ENCODE results near the gene OR10V1.
A peak's percentile ranks its signal among the peaks of the same experiment; 100 is the strongest.
"Not testable (repeated sequence)": the region's sequence is repeated elsewhere in the genome, so short reads cannot be mapped to it uniquely, and the experiment has no call there.

OR10V1 gene

DNA sequence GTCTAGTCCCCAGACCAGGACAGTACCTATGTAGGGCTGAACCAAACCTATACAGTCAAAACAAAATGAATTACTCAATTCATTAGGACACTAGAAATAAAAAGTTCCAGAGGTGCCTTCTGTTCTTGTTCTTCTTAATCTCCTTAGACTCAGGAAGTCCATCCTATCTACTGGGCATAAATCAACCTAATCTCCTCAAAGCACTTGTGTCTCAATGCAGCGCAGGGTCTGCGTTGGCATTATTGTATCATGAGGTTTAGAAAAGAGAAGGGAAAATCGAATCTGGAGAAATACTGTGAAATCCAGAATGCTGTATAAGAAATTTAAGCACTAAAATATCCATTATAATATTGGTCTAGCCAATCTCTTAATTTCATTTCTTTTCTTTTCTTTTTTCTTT, 2.4 kb upstream of the OR10V1 start:
- no peak overlapping the region for H3K27ac ChIP-seq
- DNase-seq (ENCODE audit: low read depth, low spot score): no peak

DNA sequence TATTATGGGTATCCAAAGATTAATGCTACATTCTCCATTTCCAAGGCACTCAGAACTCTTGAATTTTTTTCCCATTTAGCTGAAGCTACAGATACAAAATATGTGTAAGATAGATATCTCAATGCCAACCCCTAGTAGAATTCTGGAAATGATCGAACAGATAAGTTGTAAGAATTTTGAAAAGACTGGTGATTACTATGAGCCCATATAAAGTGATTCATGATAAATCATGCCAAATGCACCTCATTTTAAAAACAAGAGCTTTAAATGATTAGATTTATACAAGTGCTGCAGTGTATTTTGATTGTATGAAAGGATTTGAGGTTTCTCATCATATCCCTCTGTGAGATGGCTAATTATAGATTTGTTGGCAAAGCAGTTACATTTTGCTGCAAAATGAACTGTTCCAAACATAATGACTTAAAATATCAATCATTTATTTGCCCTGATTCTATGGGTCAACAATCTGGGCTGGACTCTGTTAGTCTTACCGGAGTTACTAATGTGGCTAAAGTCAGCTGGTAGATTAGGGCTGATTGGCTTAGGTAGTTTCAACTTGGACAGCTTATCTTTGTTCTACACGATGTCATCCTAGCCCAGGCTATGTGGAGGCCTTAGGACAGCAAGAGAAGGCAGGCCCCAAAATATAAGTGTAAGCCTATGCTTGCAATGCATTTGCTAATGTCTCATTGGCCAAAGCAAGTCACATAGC, 3.4 kb downstream of the OR10V1 start:
- no peak for DNase-seq (ENCODE audit: low read depth, low spot score)
- H3K27ac ChIP-seq: no peak overlapping the region

GRCh38 chr11:59708537-59708936, 5.1 kb downstream of the OR10V1 start:
- peak overlapping the region; percentile 95 for H3K27ac ChIP-seq
- no peak for DNase-seq (ENCODE audit: low read depth, low spot score)

- peak overlapping the region; percentile 95 for H3K27ac ChIP-seq
These were observed 6.3 kb downstream of the OR10V1 start for GRCh38 chr11:59707371-59707770.

GRCh38 chr11:59706518-59707285, 6.9 kb downstream of the OR10V1 start:
- H3K27ac ChIP-seq: peak overlapping the region; percentile 95
- DNase-seq (ENCODE audit: low read depth, low spot score): peak; percentile 90

More at GRCh38 chr11:59707371-59707770, 6.3 kb downstream of the OR10V1 start:
- DNase-seq (ENCODE audit: low read depth, low spot score): no peak

DNA sequence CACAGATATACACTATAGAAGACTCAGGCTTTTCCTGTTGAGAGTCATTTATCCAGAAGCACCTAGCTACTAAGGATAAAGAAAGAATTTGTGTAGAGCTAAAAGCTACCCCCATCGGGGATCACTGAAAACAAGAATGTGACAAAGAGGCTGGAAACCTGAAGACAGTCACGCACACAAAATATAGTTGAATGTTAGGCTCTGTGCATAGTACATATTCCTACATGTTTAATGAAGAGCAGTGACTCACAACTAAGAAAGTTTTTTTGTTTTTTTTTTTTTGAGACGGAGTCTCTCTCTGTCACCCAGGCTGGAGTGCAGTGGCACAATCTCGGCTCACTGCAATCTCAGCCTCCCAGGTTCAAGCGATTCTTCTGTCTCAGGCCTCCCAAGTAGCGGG, 8.4 kb downstream of the OR10V1 start:
- H3K27ac ChIP-seq: peak overlapping the region; percentile 95

DNA sequence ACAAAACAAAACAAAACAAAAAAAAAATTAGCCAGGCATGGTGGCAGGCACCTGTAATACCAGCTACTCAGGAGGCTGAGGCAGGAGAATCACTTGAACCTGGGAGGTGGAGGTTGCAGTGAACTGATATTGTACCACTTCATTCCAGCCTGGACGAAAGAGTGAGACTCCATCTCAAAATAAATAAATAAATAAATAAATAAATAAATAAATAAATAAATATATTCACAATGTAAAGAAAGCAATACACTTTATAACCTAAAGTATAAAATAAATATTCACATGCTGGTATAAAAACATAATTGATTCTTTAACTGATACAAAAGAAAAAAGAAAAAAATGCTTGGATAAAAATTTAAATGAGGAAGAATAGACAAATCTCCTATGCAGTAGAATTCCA, 10.1 kb downstream of the OR10V1 start:
- not testable (repeated sequence) for H3K27ac ChIP-seq; DNase-seq (ENCODE audit: low read depth, low spot score)

More for the DNA sequence above, 8.4 kb downstream of the OR10V1 start:
- no peak for DNase-seq (ENCODE audit: low read depth, low spot score)

DNA sequence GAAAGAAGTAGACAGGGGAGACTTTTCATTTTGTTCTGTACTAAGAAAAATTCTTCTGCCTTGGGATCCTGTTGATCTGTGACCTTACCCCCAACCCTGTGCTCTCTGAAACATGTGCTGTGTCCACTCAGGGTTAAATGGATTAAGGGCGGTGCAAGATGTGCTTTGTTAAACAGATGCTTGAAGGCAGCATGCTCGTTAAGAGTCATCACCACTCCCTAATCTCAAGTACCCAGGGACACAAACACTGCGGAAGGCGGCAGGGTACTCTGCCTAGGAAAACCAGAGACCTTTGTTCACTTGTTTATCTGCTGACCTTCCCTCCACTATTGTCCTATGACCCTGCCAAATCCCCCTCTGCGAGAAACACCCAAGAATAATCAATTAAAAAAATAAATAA, 13.5 kb downstream of the OR10V1 start:
- not testable (repeated sequence) for DNase-seq (ENCODE audit: low read depth, low spot score); H3K27ac ChIP-seq

GRCh38 chr11:59698506-59698905, 15.1 kb downstream of the OR10V1 start:
- DNase-seq (ENCODE audit: low read depth, low spot score): no peak

DNA sequence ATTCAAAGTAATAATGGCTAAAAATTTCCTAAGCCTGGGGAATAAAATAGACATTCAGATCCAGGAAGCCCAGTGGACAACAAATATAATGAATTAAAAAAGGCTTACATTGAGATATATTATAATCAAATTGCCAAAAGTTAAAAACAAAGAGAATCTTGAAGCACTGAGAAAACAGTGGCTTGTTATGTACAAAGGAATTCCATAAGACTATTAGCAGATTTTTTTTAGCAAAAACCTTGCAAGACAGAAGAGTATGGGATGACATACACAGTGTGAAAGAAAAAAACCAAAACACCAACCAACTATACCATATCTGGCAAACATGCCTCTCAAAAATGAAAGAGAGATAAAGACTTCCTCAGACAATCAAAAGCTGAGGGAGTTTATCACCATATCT, 20.7 kb downstream of the OR10V1 start:
- no peak for DNase-seq (ENCODE audit: low read depth, low spot score)
- no peak overlapping the region for H3K27ac ChIP-seq

More at GRCh38 chr11:59698506-59698905, 15.1 kb downstream of the OR10V1 start:
- no peak overlapping the region for H3K27ac ChIP-seq

DNA sequence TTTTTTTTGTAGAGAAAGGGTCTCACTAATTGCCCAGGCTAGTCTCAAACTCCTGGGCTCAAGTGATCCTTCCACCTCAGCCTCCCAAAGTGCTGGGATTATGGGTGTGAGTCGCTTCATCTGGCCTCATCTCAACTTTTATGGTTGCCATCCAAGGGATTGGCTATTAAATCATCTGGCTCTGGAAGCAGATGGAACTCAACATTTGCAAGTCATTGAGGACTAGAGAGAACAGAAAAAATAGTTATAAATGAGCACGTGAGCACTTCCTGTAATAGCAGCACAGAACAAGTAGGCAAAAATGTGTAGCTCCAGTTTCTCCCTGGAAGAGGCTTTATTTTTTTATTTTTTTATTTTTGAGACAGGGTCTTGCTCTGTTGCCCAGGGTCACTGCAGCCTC, 22.5 kb downstream of the OR10V1 start:
- no peak overlapping the region for H3K27ac ChIP-seq
- DNase-seq (ENCODE audit: low read depth, low spot score): no peak

- no peak overlapping the region for H3K27ac ChIP-seq
- DNase-seq (ENCODE audit: low read depth, low spot score): no peak
These were observed 24.6 kb downstream of the OR10V1 start for GRCh38 chr11:59689015-59689414.

GRCh38 chr11:59681260-59681725, 32.4 kb downstream of the OR10V1 start:
- not testable (repeated sequence) for H3K27ac ChIP-seq; DNase-seq (ENCODE audit: low read depth, low spot score)

DNA sequence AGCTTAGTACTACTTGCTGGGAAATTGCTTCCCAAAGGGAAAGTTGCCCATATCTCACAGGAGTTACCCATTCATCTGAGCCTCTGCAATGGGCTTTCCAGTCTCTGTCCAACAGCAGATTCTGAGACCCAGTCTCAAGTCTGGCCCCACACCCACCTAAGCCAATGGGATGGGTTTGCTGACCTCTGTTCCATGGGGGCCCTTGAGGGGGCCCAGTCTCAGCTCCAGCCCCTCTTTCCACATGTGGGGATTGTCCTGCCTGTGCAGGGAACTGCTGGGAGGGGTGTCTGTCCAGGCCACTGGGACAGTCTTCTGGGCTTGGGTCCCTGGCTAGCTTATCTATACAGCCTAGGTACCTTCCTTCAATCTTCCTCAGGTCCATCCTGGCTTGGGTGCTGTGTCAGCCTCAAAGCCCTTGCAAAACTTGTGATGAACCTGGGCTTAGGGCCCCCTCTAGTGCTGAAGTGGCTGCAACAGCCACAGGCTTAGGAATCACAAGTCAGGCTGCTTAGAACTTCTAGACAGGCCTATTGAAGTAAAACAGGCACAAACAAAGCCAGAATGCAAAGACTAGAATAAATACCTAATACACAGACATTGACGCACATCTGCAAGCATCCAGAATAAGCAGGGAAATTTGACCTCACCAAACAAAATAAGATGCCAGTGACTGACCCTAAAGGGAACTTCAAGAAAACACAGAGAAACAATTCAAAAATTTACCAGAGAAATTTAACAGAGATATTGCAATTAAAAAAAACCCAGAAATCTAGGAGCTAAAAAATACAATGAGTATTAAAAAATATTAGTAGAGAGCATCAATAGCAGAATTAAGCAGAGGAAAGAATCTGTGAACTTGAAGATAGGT, 33.1 kb downstream of the OR10V1 start:
- H3K27ac ChIP-seq: no peak overlapping the region
- peak; percentile 31 for DNase-seq (ENCODE audit: low read depth, low spot score)

DNA sequence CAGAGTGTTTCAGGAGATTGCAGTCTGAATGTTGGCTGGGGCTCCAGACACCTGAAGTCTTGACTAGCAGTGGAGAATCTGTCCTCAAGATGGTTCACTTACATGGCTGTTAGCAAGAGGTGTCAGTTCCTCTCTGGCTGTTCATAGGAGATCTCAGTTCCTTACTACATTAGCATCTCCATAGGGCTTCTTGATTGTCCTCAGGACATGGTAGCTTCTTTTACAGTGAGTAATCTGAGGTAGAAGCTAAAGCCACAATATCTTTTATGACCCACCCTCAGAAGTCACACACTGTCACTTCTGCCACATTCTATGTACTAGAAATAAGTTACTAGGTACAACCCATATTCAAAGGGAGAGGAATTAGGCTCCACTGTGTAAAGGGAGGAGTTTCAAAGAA, 34.3 kb downstream of the OR10V1 start:
- no peak overlapping the region for H3K27ac ChIP-seq

DNA sequence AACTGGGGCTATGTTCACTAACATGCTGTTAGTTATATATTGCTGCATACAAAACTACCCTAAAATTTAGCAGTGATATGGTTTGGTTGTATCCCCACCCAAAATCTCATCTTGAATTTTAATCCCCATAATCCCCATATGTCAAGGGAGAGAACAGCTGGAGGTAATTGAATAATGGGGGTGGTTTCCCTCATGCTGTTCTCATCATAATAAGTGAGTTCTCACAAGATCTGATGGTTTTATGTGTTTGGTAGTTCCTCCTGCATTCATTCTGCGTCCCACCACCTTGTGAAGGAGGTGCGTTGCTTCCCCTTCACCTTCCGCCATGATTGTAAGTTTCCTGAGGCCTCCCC, 34.9 kb downstream of the OR10V1 start:
- H3K27ac ChIP-seq: no peak overlapping the region
- DNase-seq (ENCODE audit: low read depth, low spot score): no peak

More for the DNA sequence above, 34.3 kb downstream of the OR10V1 start:
- DNase-seq (ENCODE audit: low read depth, low spot score): no peak

DNA sequence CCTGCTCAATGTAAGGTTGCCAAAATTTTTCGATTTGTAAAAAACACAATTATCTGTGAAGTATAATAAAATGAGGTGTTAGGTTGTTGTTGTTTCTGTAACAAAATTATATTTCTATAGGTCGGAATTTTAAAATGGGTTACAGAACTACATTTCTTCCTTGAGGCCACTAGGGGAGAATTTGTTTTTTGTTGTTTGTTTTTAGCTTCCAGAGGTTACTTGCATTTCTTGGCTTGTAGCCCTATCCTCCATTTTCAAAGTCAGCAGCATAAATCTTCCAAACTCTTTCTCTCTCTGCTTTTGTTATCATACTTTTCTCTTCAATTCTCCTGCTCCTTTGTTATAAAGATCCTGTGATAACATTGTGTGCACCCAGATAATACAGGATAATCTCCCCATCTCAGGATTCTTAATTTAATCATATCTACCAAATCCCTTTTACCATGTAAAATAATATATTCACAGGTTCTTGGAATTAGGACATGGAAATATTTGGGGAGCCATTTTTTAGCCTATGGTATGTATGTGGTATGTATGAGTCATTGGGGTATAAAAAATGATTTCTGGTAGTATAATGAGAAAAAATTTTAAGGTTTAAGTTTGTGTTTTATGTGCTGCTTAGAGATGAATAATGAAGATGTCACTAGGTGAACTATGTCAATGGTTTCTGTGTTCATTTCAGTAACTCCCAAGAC, 35.4 kb downstream of the OR10V1 start:
- H3K27ac ChIP-seq: no peak overlapping the region
- DNase-seq (ENCODE audit: low read depth, low spot score): no peak

DNA sequence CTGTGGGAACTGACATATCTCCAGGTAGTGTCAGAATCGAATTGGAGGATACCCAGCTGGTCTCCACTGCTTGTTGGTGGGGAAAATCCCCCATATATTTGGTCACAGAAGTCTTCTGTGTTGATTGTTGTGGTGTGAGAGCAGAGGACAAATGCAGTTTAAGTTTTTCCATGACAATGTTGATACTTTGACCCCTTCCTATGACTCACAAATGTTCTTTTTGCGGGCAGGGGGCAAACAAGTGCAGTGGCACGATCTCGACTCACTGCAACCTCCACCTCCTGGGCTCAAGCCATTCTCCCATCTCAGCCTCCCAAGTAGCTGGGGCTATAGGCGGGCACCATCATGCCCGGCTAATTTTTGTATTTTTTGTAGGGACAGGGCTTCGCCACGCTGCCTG, 37.4 kb downstream of the OR10V1 start:
- no peak for DNase-seq (ENCODE audit: low read depth, low spot score)
- no peak overlapping the region for H3K27ac ChIP-seq

GRCh38 chr11:59674291-59674690, 39.4 kb downstream of the OR10V1 start:
- no peak overlapping the region for H3K27ac ChIP-seq
- DNase-seq (ENCODE audit: low read depth, low spot score): no peak

GRCh38 chr11:59673291-59673690, 40.4 kb downstream of the OR10V1 start:
- no peak overlapping the region for H3K27ac ChIP-seq
- no peak for DNase-seq (ENCODE audit: low read depth, low spot score)

Measured in epithelial cell of prostate (primary cell).